Measurements from ENCODE around the gene STAT5A. TPM values are rescaled to one million over a fixed set of nuclear protein-coding genes. Genes with fewer than 3 reads are reported as not detected.
"Not testable (repeated sequence)": the region's sequence is repeated elsewhere in the genome, so short reads cannot be mapped to it uniquely, and the experiment has no call there.

STAT5A gene
- total RNA-seq, 1 donor from 2014 or later, result 1.4 TPM

GRCh38 chr17:42285346-42286050 lies 2.8 kb upstream of the STAT5A start:
- no peak for DNase-seq

DNA sequence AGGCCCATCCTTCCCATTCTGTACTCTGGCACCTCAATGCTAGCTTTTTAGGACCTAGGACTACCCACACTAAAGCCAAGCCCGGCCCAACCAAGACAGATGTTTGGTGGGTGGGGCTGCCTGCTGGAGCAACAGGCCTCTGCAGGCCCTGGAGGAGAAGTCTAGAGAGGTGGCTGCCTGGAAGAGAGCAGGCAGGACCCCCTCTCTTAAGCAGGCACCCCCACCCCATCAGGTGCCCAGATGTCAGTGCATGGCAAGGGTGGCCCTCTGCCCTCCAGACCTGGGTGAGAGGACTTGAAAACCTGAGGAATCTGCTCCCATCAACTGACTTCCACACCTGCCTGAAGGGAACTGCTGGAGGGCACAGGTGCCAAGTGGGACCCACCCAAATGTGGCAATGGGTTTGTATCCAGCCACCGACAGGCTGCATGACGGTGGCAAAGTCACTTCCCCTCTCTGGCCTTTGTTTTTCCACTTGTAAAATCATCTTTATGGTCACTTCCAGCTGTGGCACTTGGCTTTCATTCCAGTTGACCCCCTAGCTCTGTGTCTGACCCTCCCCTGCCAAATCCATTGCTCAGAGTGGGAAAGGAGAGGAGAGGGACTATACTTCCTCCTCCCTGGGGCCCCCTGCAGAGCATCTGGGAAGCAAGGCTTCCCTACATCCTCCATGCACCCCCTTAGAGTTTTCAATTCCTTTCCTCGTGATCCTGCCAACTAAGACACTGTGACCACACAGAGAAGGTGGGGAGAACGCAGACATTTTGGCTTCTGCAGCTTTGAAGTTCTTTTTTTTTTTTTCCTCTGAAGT lies 1.7 kb upstream of the STAT5A start:
- DNase-seq, result no peak

GRCh38 chr17:42287305-42287976 lies 857 bp upstream of the STAT5A start:
- no peak for DNase-seq

- DNase-seq, result no peak
These were observed 709 bp downstream of the STAT5A start for GRCh38 chr17:42288803-42289610.

GRCh38 chr17:42289611-42290181 lies 1.4 kb downstream of the STAT5A start:
- no peak for DNase-seq

- no peak for DNase-seq
These were observed 2.3 kb downstream of the STAT5A start for GRCh38 chr17:42290577-42290976.

- no peak for DNase-seq
These were observed 2.8 kb downstream of the STAT5A start for GRCh38 chr17:42291129-42291528.

DNA sequence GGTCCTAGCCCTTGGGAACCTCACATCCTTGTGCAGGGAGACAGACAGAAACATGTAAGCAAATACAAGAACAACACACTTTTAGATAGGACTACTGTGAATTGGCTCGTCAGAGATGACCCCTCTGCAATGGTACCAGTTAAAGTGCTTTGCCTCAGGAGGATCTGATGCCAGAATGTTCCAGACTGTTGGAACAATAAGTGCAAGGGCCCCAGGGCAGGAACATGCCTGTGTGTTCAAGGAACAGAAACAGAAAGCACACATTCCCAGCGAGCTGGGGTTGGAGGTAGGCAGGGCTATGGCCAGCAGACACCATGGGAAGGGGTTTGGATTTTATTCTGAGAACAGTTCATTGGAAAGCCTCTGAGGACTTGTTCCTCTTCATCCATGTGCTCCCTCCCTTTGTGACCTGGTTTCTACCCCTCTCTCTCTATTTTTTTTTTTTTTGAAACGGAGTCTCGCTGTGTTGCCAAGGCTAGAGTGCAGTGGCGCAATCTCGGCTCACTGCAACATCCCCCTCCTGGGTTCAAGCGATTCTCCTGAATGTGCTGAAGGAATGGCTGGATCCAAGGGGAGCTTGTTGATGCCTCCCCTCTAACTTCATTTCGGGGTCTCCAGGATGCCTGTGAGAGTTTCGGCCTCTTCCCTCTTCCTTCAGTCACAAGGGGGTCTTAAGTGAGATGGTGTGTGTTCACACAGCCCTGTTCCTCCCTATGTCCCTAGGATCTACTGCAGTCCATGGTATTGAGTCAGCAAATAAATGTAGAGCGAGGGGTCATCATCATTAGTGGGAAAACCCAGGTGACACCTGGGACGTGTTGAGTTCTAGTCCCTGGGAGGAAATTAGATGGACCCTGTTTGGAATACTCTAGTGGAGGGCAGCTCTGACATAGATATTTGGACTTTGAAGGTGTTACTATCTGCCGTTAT lies 6.4 kb downstream of the STAT5A start:
- no peak for DNase-seq

DNA sequence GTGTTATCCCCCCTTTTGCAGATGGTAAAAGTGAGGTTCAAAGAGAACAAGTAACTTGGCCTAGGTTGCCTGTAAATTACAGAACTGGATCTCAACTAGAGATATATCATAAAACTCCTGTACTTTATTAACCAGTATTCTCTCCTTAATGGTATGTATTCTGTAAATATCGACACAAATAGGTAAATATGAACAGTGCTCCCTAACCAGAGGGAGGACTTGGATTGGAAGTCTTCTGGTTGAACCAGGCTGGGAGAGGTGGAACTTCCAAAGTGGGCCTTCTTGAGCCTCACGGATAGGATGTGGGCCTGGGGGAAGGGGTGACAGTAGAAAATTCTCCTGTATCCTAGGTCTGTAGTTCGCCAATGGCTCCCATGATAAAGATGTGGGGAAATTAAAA lies 7.7 kb downstream of the STAT5A start:
- no peak for DNase-seq

- not testable (repeated sequence) for DNase-seq
These were observed 9.5 kb downstream of the STAT5A start for GRCh38 chr17:42297775-42298174.

GRCh38 chr17:42299361-42299760 lies 11.1 kb downstream of the STAT5A start:
- DNase-seq, result not testable (repeated sequence)

DNA sequence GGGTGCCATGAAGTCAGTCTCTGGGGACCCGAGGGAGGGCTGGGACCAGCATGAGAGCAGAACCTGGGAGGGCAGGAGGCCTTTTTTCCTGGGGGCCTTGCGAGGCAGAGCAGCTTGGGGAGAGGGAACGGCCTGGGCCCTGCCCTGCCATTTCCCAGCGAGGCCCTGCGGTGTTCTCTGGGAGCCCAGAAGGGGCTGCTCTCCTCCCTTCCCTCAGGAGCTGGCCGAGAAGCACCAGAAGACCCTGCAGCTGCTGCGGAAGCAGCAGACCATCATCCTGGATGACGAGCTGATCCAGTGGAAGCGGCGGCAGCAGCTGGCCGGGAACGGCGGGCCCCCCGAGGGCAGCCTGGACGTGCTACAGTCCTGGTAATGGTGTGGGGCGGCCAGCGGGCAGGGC lies 11.6 kb downstream of the STAT5A start:
- DNase-seq, result not testable (repeated sequence)

DNA sequence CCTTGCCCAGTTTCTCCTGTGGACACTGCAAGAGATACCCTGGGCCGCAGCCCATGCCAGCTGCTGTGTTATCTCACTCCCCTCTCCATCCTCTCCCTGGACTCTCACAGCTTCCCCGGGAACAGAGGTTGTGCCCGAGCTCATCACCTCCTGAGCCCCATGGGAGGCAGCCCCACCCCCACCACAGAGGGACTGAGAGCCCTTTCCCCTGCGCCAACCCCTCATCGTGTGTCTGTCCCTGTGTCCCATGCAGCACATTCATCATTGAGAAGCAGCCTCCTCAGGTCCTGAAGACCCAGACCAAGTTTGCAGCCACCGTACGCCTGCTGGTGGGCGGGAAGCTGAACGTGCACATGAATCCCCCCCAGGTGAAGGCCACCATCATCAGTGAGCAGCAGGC lies 12.7 kb downstream of the STAT5A start:
- no peak for DNase-seq

DNA sequence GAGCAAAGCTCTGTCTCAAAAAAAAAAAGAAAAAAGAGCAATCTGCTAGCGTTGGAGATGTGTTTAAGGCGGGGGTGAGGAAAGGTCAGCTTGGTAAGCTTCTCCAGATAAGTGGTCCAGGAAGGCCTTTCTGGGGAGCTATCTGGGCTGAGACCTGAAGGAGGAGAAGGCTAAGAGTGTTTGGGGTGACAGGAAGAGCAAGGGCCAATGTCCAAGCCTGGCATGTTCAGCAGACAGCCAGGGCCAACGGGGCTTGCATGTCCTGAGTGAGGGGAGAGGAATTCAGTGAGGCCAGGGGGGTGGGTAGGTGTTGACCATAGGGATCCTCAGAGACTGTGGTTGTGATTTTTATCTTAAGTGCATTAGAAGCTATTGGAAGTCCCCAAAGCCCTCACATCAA lies 15.4 kb downstream of the STAT5A start:
- no peak for DNase-seq

GRCh38 chr17:42304187-42305030 lies 16.1 kb downstream of the STAT5A start:
- no peak for DNase-seq

DNA sequence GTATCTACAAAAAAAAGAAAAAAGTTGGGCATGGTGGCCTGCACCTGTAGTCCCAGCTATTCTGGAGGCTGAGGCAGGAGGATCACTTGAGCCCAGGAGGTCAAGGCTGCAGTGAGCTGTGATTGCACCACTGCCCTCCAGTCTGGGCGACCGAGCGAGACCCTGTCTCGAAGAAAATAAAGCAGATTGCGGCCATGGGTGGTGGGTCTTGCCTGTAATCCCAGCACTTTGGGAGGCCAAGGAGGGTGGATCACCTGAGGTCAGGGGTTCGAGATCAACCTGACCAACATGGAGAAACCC lies 16.7 kb downstream of the STAT5A start:
- DNase-seq, result not testable (repeated sequence)

DNA sequence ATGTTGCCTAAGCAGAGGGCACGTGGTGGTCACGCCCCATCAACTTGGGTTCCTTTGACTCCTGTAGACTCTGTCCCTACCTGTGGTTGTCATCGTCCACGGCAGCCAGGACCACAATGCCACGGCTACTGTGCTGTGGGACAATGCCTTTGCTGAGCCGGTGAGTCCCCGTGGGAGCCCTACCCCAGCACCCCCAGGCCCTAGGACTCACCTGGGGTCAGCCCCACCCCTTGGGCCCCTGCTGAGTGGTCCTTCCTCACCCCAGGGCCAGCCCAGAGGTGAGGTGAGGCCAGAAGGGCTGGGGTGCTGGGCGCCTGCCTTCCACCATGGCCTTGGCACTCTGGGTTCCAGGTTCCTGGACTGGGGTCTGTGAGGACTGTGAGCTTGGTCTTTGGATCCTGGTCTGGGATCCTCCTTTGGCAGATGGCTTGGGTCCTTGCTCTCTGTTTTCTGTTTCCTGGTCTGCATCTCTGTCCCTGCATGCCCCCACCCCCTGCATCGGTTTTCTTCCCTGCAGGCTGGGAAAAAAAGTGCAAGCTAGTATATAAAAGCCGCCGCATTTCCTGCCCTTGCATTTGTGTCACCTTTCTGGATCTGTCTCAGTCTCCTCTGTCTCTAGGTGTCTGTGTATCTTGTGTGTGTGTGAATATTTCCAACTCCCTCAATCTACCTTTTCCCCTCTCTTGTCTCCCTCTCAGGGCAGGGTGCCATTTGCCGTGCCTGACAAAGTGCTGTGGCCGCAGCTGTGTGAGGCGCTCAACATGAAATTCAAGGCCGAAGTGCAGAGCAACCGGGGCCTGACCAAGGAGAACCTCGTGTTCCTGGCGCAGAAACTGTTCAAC lies 17.5 kb downstream of the STAT5A start:
- no peak for DNase-seq

GRCh38 chr17:42306385-42306667 lies 18.0 kb downstream of the STAT5A start:
- no peak for DNase-seq

DNA sequence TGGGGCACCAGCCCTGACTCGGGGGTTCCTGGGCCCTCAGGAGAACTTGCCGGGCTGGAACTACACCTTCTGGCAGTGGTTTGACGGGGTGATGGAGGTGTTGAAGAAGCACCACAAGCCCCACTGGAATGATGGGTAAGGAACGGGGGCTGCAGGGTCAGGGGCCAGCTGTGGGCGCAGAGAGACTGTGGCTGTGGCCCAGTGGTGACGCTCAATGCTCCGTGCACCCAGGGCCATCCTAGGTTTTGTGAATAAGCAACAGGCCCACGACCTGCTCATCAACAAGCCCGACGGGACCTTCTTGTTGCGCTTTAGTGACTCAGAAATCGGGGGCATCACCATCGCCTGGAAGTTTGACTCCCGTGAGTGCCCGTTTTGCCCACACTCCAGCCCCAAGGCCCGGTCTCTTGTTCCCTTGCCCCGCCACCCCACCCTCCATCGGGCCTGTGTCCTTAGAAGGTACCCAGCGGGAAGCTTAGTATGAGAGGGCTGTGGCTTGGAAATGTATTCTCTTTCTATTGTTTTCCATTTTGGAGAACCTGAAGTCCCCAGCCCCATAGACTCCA lies 19.1 kb downstream of the STAT5A start:
- no peak for DNase-seq

Data from occipital lobe (tissue), 2 donors.